ENCODE data around the gene TSHZ3. TPM values are rescaled to one million over a fixed set of nuclear protein-coding genes. Genes with fewer than 3 reads are reported as not detected.

The TSHZ3 gene
- total RNA-seq, 4 donors from 2014 or later, result 3.2 to 65.5 (median 27.9) TPM

GRCh38 chr19:31334101-31334848 lies 15.0 kb downstream of the TSHZ3 start:
- peak overlapping the region; percentile 46 to 72 for H3K27ac ChIP-seq
- H3K4me1 ChIP-seq, result peaks cover 7 to 33% of the 10 kb centered on the region in 2 donors
- H3K27me3 ChIP-seq, result no peaks in the 10 kb centered on the region
- peak in 1 of 2 donors; percentile 10 for DNase-seq
- intact Hi-C loops (cut with DNase I; ENCODE audit: low total_unique reads), result loop anchor here (10.0 kb wide), 1 partner anchor 69 kb away; no protein-coding TSS in a partner anchor
- no peaks in the 10 kb centered on the region for H3K9me3 ChIP-seq
- H3K36me3 ChIP-seq, result no peaks in the 10 kb centered on the region
- H3K4me3 ChIP-seq, result no peak overlapping the region
- TF ChIP-seq POLR2A (IDR thresholded peaks at IDR 0.05) (no peak), CTCF (IDR thresholded peaks at IDR 0.05) (no peak)

DNA sequence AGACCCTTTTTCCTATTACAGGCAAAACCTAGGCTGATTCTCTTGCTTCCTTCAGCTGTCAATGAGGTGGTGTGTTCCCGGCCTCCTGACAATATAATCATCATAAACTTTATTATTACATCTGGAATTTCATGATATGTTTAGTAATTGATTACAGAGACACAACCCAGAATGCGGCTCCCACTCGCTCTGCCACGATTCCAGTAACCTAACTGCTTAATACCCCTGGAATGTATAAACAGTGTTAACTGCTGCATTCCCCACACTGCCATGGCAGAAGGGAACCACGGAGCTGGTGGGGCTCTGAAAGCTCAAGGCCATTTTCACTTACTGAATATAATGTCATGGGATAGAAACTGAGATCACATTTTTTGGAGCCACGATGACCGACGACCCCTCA lies 17.1 kb downstream of the TSHZ3 start:
- H3K4me3 ChIP-seq, result no peak overlapping the region

DNA sequence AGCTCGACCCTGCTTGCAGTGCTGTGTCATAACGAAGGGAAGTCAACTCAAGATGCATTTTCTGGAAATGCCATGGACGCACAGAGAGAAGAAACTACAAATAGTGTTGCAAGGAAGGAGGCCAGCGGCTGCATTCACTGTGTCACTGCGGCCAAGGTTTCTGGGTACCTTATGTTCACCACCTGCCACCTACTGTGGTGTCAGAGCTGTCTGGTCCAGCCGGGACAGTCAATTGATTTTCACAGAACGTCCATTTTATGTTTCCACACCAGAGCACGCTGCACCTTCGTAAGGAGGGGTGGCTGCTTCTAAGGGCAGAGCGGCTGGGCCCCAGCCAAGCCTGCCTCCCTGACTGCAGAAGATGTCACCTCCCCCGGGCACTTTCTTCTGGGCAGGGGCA lies 17.7 kb downstream of the TSHZ3 start:
- peak overlapping the region; percentile 33 to 57 for H3K27ac ChIP-seq
- DNase-seq, result no peak
- intact Hi-C loops (cut with DNase I; ENCODE audit: low total_unique reads), result loop anchor here (10.0 kb wide), 1 partner anchor 67 kb away; no protein-coding TSS in a partner anchor

More for the DNA sequence above, 17.1 kb downstream of the TSHZ3 start:
- Histone ChIP-seq H3K27me3 (no peaks in the 10 kb centered on the region), H3K4me1 (peaks cover 7 to 22% of the 10 kb centered on the region in 2 donors), H3K36me3 (no peaks in the 10 kb centered on the region), H3K9me3 (no peaks in the 10 kb centered on the region), H3K27ac (peak overlapping the region; percentile 33 to 50)
- TF ChIP-seq POLR2A (IDR thresholded peaks at IDR 0.05) (no peak), CTCF (IDR thresholded peaks at IDR 0.05) (no peak)
- DNase-seq, result no peak
- intact Hi-C loops (cut with DNase I; ENCODE audit: low total_unique reads), result loop anchor here (10.0 kb wide), 1 partner anchor 67 kb away; no protein-coding TSS in a partner anchor

GRCh38 chr19:31330761-31331160 lies 18.5 kb downstream of the TSHZ3 start:
- no peaks in the 10 kb centered on the region for H3K27me3 ChIP-seq
- H3K4me3 ChIP-seq, result no peak overlapping the region
- TF ChIP-seq POLR2A (IDR thresholded peaks at IDR 0.05) (no peak), CTCF (IDR thresholded peaks at IDR 0.05) (no peak)
- H3K4me1 ChIP-seq, result peaks cover 7 to 20% of the 10 kb centered on the region in 2 donors
- intact Hi-C loops (cut with DNase I; ENCODE audit: low total_unique reads), result loop anchor here (10.0 kb wide), 1 partner anchor 66 kb away; no protein-coding TSS in a partner anchor
- DNase-seq, result peak in 1 of 2 donors; percentile 24
- no peaks in the 10 kb centered on the region for H3K36me3 ChIP-seq
- peak overlapping the region; percentile 14 to 57 for H3K27ac ChIP-seq
- no peaks in the 10 kb centered on the region for H3K9me3 ChIP-seq

More for the DNA sequence above, 17.7 kb downstream of the TSHZ3 start:
- no peaks in the 10 kb centered on the region for H3K27me3 ChIP-seq
- peaks cover 7 to 20% of the 10 kb centered on the region in 2 donors for H3K4me1 ChIP-seq
- no peak for TF ChIP-seq POLR2A (IDR thresholded peaks at IDR 0.05)
- no peak for TF ChIP-seq CTCF (IDR thresholded peaks at IDR 0.05)
- H3K9me3 ChIP-seq, result no peaks in the 10 kb centered on the region
- no peaks in the 10 kb centered on the region for H3K36me3 ChIP-seq
- H3K4me3 ChIP-seq, result no peak overlapping the region

DNA sequence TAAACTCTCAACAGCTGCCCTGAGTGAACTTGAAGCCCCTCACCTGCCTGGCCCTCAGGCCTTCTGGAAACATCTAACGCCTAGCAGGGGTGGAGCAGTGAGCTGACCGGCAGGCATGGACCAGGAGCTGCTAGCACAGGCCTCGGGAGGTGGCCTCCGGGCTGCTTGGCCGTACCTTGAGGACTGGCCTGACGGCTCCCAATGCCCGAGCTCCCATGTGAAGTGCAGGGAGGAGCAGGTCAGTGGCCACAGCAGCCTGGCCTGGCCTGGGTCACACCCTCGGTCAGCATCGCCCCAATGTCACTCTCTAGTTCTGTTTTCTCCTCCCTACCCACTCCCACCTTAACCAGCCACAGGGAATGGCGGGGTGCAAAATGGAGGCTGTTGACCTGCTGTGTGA lies 19.0 kb downstream of the TSHZ3 start:
- intact Hi-C loops (cut with DNase I; ENCODE audit: low total_unique reads), result loop anchor here (10.0 kb wide), 1 partner anchor 65 kb away; no protein-coding TSS in a partner anchor
- Histone ChIP-seq H3K4me3 (no peak overlapping the region), H3K4me1 (peaks cover 7 to 20% of the 10 kb centered on the region in 2 donors), H3K27me3 (no peaks in the 10 kb centered on the region), H3K9me3 (no peaks in the 10 kb centered on the region), H3K36me3 (no peaks in the 10 kb centered on the region), H3K27ac (peak overlapping the region; percentile 14 to 57)
- peak in 1 of 2 donors; percentile 10 for DNase-seq
- TF ChIP-seq POLR2A (IDR thresholded peaks at IDR 0.05), result no peak
- TF ChIP-seq CTCF (IDR thresholded peaks at IDR 0.05), result no peak

All from uterus (tissue), 4 donors.